ENCODE results near the gene MAPK8IP2.

Gene MAPK8IP2

GRCh38 chr22:50600538-50600937 is at the start of gene MAPK8IP2:
MAPK8IP2 (plus strand) TSS chr22:50600793; CDS start chr22:50600819, 26 bp downstream.
- no peak for DNase-seq (ENCODE audit: low spot score)

DNA sequence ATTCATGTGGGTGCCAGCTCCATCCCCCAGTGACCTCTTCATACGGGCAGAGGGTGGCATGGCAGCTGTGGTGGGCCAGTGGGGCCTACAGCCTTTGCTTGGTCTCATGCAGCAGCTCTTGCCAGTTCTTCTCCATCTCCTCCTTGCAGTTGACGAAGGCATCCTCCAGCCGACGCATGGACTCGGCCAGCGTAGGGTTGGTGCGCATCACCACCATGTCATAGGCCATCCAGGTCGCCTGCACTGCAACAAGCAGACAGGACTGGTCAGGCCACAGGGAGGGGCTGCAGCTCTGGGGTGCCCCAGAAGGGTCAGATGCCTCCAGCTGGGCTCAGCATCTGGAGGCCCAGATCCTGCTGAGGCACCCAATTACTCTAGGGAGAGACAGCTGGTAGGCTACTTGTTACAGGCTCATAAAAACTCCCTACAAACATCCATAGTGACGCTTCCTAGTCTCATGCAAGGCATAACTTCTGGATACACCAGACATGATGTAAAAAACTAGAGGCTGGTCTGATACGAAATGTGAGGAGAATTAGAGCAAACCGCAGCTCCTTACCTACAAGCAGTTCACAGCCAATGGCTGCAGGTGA is 49.3 kb upstream of the MAPK8IP2 start:
- no peak for DNase-seq (ENCODE audit: low spot score)

GRCh38 chr22:50553310-50553709 is 47.3 kb upstream of the MAPK8IP2 start:
- no peak for DNase-seq (ENCODE audit: low spot score)

DNA sequence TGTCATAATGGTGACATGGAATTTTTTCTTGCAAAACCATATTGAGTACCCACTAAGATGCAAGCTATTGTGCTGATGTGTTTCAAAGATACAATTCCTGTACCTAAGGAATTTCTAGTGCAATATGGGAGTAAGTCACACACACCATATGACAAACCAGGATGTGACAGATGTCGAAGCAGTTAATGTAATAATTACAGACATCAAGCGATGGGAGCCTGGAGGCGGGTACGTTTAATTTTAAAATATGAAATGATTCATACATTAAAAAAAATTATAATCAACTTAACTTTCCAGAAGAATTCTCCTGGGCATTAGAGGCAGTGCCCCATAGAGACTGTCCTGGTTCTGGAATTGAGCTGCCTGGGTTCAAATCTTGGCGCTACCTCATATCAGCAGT is 43.9 kb upstream of the MAPK8IP2 start:
- no peak for DNase-seq (ENCODE audit: low spot score)

DNA sequence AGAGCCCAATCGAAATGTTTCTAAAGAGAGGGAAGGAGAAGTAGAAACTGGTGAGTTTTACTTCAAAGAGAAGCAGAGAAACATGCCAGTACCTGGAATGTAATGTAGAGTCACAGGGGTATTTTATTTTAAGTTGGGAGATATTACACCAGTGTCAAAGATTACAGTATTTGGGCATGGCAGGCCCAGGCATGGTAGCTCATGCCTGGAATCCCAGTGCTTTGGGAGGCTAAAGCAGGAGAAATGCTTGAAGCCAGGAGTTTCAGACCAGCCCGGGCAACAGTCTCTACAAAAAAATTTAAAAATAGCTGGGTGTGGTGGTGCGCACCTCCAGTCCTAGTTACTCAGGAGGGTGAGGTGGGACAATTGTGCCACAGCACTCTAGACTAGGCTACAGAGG is 40.6 kb upstream of the MAPK8IP2 start:
- no peak for DNase-seq (ENCODE audit: low spot score)

DNA sequence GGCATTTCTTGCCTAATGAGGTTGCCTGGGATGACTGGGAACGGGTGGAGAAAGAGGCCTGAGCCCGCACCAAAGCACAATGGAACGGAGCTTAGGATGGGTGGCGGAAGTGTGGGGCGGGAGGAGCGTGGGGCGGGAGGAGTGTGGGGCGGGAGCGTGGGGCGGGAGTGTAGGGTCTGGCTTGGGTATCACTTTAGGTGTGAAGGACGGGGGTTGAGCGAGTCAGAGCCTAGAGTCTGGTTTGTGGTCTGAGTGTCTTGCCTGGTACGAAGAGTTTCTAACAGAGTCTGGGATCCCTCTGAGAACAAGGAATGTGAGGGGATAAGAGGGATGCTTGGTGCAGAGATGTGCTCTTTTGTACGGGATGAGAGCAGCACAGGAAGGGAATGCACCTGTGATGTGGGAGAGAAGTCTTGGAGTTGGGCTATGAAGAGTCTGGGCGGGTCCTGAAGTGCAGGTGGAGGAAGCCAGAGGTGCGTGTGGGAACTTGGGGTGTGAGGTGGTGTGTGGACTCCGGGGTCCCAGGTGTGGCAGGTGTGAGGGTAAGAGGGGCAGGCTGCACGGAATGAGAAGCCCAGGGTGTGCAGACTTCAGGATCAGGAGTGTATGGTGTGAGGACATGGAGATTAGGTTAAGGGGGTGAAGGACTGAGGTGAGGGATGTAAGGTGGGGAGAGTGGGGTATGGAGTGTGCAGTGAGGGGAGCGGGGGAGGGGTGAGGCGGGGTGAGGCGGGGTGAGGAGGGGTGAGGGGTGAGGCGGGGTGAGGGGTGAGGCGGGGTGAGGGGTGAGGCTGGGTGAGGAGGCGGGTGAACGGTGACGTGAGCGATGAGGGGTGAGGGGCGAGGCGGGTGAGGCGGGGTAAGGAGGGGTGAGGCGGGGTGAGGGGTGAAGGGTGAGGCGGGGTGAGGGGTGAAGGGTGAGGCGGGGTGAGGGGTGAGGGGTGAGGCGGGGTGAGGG is 38.9 kb upstream of the MAPK8IP2 start:
- peak; percentile 27 for DNase-seq (ENCODE audit: low spot score)

GRCh38 chr22:50562523-50563412 is 37.8 kb upstream of the MAPK8IP2 start, which contains the start of gene SYCE3:
SYCE3 (minus strand) TSS chr22:50562919; CDS start chr22:50556405, 6,514 bp downstream.
- peak; percentile 93 for DNase-seq (ENCODE audit: low spot score)

DNA sequence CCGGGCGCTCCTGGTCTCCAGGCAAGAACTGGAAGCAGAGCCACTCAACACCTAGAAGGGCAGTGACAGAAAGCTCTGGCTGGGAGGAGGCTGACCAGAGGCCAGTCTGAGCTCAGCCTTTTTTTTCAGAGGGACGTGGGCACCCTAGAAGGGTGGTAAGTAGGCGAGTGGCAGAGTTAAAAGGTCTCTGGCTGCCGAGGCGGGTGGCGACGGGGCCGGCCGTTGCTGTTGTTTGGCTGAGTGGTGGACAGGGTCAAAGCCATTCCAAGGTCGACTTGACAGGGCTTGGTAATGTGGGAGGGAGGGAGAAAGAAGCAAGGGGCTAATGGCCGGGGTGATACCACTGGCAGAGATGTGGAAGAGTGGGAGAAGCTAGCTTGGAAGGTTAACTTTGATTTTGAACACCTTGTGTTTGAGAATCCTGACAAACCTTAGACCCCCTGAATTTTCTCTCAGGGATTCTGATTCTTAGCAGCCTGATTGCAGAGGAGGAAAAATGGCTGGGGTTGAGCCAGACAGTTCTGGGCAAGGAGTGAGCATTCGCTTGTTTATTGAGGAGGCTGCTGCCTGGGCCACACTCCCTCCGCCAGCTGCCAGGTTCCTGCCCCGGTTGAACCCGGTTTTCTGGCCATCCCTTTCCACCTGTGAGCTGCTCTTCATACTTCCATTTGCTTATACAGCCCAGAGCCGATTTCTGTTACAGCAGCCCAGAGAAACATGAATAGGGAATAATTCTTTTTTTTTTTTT is 37.0 kb upstream of the MAPK8IP2 start:
- no peak for DNase-seq (ENCODE audit: low spot score)

- DNase-seq (ENCODE audit: low spot score) = no peak
These were observed 36.3 kb upstream of the MAPK8IP2 start for GRCh38 chr22:50564289-50564688.

DNA sequence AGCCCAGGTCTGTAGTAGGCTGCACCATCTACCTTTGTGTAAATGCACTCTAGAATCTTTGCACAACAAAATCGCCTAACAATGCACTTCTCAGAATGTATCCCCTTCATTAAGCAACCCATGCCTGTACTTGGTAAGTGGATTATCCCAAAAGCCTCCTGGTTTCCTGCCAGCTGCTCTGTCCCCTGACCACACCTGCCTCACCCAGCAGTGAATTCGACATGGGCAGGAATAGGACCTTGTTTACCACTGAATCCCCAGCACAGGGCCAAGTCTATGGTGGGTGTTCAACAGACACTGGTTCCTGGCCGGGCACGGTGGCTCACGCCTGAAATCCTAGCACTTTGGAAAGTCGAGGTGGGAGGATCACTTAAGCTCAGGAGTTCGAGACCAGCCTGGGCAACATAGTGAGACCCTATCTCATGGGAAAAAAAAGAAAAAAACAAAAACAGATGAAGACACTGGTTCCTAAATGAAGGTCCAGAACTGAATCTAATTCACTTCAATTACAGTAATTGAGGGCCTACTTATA is 32.8 kb upstream of the MAPK8IP2 start:
- DNase-seq (ENCODE audit: low spot score) = no peak

DNA sequence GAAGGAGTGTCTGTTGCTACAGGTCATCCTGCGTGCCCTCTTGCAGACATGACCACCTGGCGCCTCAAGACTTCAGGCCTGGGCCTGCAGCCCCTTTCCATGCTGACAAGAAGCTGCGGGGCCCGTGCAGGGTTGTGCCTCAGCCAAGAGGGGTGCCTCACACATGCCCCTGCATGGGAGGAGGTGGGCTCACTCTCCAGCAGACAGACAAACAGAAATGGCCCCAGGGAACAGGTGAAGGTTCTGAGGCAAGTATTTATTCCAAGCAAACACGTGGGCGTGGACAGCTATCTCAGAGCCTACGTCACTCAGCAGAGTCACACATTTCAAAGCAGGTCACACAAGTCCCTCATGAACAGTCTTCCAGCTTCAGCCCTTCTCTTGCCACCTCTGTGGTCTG is 32.0 kb upstream of the MAPK8IP2 start:
- DNase-seq (ENCODE audit: low spot score) = no peak

- no peak for DNase-seq (ENCODE audit: low spot score)
These were observed 31.5 kb upstream of the MAPK8IP2 start for GRCh38 chr22:50569041-50569459.

DNA sequence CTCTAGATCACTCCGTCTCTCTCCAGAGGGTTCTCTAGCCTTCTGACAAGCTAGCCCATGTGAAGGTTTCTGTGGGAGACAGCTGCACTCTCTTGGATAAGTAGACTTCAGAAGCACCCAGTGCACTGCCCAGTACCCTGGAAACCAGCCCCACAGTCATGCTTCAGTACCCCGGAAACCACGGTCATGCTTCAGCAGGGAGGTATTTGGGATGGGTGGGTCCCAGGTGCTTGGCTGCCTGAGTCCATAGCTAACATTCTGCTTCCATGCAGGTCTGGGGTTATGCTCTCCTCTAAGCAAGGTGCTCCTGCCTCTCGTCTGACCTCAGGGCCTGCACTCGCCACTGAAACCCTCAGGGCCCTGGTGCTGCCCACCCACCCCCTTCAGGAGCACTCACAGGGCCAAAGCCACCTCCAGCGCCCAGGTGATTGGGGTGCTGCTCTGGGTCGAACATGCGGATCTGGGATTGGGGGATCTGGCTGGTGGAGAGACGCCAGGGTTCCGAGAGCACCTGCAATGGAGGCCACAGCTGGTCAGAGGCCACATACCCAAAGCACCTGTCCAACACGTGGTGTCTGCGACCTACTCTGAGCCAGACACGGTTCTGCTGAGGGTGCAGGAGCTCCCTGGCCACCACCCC is 30.6 kb upstream of the MAPK8IP2 start:
- DNase-seq (ENCODE audit: low spot score) = no peak

DNA sequence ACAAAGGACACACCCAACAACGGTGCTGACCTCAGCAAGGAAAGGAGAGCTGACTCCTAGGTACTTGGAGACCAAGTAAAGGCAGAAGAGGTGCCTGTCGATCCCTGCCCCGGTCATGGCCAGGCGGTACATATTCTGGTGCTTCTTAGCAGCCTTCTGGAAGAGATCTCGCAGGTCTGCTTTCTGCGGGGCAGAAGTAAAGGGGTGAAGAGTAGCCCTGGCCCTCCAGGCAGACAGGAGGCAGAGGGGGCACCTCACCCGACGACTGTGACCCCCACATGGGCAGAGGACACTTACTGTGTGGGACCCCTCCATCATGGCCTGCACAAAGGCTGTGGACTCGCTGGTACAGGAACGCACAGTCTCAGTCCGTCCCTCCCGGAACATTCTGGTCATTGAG is 29.7 kb upstream of the MAPK8IP2 start:
- DNase-seq (ENCODE audit: low spot score) = no peak

GRCh38 chr22:50571264-50572175 is 29.1 kb upstream of the MAPK8IP2 start:
- DNase-seq (ENCODE audit: low spot score) = no peak

DNA sequence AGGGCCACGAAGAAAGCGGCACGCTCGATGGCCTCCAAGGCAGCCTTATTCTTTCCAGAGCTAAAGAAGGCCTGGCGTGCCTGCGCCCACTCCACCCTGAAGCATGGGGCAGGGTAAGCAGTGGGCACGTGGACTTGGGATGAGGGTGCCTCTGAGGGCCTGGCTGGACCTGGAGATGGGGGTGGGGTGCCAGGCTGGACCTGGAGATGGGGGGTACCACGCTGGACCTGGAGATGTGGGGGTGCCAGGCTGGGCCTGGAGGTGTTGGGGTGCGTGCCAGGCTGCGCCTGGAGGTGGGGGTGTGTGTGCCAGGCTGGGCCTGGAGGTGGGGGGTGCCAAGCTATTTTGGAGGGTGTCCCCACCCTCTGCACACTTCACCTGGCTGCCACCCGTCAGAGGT is 27.6 kb upstream of the MAPK8IP2 start:
- no peak for DNase-seq (ENCODE audit: low spot score)

- no peak for DNase-seq (ENCODE audit: low spot score)
These were observed 26.9 kb upstream of the MAPK8IP2 start for GRCh38 chr22:50573491-50574382.

- no peak for DNase-seq (ENCODE audit: low spot score)
These were observed 26.2 kb upstream of the MAPK8IP2 start for GRCh38 chr22:50574383-50574755.
